ENCODE results near the gene COL23A1. TPM values are rescaled to one million over a fixed set of nuclear protein-coding genes. Genes with fewer than 3 reads are reported as not detected.

The COL23A1 gene
- total RNA-seq, 1 donor from 2014 or later, result 10.7 TPM

GRCh38 chr5:178366998-178367735 is 223.0 kb downstream of the COL23A1 start:
- DNase-seq (ENCODE audit: low spot score) (no peak), ATAC-seq (no peak)
- intact Hi-C loops (cut with DNase I), result no loop called here

DNA sequence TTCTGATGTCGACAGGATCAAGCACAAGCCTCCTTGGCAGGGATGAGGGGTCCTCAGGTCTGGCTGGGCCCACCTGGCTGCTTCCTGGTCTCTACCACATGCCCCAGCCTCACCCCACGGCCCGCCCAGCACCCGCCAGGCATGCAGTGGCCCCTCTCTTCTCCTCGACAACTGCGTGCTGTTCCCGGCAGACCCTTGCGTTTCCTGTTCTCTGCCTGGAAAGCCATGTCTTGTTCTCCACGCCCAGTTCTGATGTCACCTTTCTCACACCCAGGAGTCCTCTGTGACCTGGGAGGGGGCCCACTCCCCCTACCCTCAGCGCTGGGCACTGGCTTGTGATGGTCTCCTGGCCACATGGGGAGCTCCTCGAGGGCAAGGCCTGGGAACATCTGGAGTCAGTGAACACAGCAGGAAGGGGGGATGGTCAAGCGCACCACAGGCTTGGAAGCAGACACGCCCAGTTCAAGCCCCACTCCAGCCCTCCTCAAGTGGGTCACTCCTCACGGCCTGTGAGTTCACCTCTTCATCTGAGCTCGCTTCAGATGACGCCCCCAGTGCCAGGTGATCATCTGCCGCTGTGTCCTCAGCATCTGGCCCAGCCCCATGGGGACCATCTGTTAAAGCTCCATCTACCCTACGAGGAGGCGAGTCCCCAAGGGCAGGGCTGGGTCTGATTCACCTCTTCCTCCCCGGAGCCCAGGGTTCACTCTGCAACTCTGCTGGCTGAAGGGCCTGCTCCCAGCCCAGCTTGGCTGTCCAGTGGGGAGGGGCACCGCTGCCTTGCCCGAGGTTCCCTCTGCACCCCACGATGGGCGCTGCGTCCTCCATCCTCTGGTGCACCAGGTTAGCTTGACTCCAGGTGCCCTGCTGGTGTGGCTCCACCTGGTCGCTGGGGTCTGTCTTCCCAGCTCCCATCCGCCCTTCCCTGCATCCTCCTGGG is 224.4 kb downstream of the COL23A1 start:
- DNase-seq (ENCODE audit: low spot score) (no peak), ATAC-seq (no peak)
- intact Hi-C loops (cut with DNase I), result no loop called here

DNA sequence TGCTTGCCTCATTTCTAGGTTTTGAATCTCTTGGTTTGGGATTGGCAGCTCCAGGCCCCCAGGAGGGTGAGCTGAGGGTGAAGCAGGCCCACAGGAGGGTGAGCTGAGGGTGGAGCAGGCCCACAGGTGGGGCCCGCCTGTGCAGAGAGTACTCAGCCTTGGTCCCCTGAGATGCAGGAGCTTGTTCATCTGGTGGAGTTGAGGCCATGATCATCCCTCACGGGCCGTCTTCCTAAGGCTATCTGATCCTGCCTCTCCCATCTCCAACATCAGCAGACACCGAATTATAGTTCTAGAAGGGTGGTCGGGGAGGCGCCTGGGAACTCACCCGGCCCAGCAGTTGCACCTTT is 225.9 kb downstream of the COL23A1 start:
- intact Hi-C loops (cut with DNase I), result no loop called here
- no peak for DNase-seq (ENCODE audit: low spot score)
- ATAC-seq, result no peak

- ATAC-seq, result no peak
- intact Hi-C loops (cut with DNase I), result no loop called here
Measured at GRCh38 chr5:178363501-178364325, 226.5 kb downstream of the COL23A1 start.

GRCh38 chr5:178361657-178362445 is 228.3 kb downstream of the COL23A1 start:
- ATAC-seq, result no peak
- intact Hi-C loops (cut with DNase I), result no loop called here
- DNase-seq (ENCODE audit: low spot score), result no peak

More at GRCh38 chr5:178363501-178364325, 226.5 kb downstream of the COL23A1 start:
- no peak for DNase-seq (ENCODE audit: low spot score)

- DNase-seq (ENCODE audit: low spot score) (no peak), ATAC-seq (no peak)
- intact Hi-C loops (cut with DNase I), result no loop called here
Measured at GRCh38 chr5:178360926-178361235, 229.3 kb downstream of the COL23A1 start.

DNA sequence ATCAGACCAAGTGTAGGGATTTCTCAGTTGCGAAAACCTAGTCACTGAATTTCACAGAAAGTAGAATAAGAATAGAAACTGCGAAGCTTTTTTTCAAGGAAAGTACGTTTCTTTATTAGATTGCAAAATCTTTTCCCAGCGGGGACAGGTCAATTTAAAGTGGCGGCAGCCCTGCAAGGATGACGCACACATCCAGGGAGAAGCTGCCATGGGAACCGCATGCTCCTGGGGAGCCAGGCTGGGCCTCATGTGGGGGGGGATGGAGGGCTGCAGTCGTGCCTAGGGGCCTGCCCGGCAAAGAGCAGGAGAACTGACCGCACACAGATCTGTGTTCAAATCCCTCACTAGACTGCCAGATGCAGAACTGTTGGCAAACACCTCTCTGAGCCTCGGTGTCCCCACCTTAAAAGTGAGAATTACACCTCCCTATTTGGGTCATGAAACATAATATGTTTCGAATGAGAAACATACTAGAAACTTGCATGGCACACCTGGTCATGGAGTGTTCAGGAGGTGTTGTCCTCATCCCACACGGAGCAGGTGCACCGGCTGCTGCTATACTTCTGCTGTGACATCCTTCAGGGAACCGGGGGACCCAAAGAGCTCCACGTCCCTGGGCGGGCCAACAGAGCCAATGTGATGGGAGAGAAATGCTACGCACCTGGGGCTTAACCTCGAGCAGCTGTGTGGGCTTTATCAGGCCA is 229.8 kb downstream of the COL23A1 start:
- DNase-seq (ENCODE audit: low spot score) (no peak), ATAC-seq (no peak)
- intact Hi-C loops (cut with DNase I), result no loop called here

- intact Hi-C loops (cut with DNase I), result no loop called here
- ATAC-seq (no peak), DNase-seq (ENCODE audit: low spot score) (no peak)
Measured at GRCh38 chr5:178359738-178360137, 230.5 kb downstream of the COL23A1 start.

DNA sequence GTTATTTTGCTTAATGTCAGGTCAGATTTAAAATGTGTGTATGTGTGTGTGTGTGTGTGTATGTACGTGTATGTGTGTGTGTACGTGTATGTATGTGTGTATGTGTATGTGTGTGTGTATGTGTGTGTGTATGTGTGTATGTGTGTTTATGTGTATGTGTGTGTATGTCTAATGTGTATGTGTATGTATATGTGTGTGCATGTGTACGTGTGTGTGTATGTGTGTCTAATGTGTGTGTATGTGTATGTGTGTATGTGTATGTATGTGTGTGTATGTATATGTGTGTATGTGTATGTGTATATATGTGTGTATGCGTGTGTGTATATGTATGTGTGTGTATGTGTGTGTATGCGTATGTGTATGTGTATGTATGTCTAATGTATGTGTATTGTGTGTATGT is 232.5 kb downstream of the COL23A1 start:
- DNase-seq (ENCODE audit: low spot score), result no peak
- intact Hi-C loops (cut with DNase I), result no loop called here
- ATAC-seq, result no peak

GRCh38 chr5:178357121-178357521 is 233.1 kb downstream of the COL23A1 start:
- DNase-seq (ENCODE audit: low spot score) (no peak), ATAC-seq (peak; percentile 55)
- intact Hi-C loops (cut with DNase I), result no loop called here

DNA sequence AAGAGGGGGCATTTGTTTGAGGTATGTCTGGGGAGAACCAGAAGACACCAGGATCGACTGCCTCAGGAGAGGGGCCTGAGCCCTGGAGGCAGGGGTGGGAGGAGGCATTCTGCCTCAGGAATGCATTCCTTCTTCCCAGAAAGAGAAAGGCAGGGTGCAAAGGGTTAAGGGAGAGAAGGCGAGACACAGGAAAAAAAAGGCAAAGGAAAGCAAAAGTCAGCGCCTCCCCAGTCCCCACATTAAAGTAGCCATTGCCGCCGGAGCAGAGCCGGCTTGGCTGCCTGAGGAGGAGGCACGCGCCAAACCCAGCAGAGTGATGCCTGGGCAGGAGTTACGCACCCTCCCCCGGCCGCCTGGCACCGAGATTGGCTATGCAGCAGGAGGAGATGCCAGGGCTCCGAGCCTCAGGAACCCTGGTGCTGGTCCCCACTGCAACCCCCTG is 233.7 kb downstream of the COL23A1 start:
- ATAC-seq (peak; percentile 46), DNase-seq (ENCODE audit: low spot score) (no peak)
- intact Hi-C loops (cut with DNase I), result no loop called here

- no peak for DNase-seq (ENCODE audit: low spot score)
- ATAC-seq, result no peak
- intact Hi-C loops (cut with DNase I), result no loop called here
Measured at GRCh38 chr5:178355671-178356070, 234.5 kb downstream of the COL23A1 start.

- ATAC-seq (no peak), DNase-seq (ENCODE audit: low spot score) (no peak)
- intact Hi-C loops (cut with DNase I), result no loop called here
Measured at GRCh38 chr5:178353461-178353860, 236.7 kb downstream of the COL23A1 start.

DNA sequence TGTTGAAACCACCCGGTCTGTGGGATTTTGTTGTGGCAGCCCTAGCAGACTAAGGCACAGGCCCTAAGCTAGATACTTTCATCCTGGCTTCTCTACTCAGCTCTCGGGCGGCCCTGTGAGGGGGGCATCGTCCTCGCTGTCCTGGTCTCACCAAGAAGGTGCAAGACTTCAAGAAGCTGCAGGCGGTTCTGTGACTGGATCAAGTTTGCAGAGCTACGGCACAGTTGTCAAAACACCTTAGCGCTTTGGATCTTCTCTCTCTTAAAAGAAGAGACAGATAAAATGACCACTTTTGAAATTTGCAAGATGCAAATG is 238.2 kb downstream of the COL23A1 start:
- no peak for ATAC-seq
- intact Hi-C loops (cut with DNase I), result no loop called here
- no peak for DNase-seq (ENCODE audit: low spot score)

DNA sequence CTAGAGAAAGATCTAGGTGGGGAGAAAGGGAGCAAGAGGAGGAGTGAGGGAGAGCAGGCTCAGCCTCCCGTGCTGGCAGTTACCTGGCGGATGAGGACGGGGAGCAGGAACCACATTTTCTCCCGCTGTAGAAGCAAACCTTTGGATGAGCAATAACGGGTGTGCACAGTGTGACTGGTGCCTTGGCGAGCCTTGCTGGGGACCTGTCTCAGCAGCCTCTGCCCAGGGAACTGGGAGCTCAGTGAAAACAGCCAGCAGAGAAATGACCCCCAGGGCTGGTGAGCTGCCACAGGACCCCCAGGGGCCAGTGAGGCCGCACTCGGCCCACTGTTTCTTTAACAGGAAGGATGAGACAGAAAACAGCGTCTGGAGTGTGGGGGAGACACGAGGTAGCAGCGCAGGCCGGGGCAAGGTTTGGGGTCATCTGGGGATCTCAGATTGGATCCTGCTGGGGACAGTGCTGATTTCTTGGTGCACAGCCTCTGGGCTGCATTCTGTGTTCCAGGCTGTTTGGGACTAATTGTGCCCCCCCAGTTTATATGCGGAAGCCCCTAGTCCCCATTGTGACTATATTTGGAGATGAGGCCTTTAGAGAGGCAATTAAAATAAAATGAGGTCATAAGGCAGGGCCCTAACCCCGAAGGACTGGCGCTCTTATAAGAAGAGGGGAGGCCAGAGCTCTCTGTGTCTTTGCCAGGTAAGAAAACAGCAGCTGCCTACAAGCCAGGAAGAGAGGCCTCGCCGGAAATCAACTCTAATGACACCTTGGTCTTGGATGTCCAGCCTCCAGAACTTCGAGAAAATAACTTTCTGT is 238.8 kb downstream of the COL23A1 start:
- intact Hi-C loops (cut with DNase I), result no loop called here
- DNase-seq (ENCODE audit: low spot score) (no peak), ATAC-seq (no peak)

GRCh38 chr5:178350361-178351220 is 239.6 kb downstream of the COL23A1 start:
- ATAC-seq (no peak), DNase-seq (ENCODE audit: low spot score) (no peak)

More at GRCh38 chr5:178350361-178351220, 239.6 kb downstream of the COL23A1 start:
- intact Hi-C loops (cut with DNase I), result no loop called here

Data from sciatic nerve (tissue), 2 donors.